ENCODE measurements around the gene PKNOX2. TPM values are rescaled to one million over a fixed set of nuclear protein-coding genes. Genes with fewer than 3 reads are reported as not detected.
A peak's percentile ranks its signal among the peaks of the same experiment; 100 is the strongest.

The PKNOX2 gene
- total and polyA plus RNA-seq, 2 of the 8 experiments (the other 6 are each of a cell fraction or from before 2014, with no cell fraction given) = 2.0 TPM

- Histone ChIP-seq H2BK15ac (ENCODE audit: low read length) (no peak overlapping the region), H2BK120ac (replicated peaks; ENCODE audit: low read depth, low read length) (no peak overlapping the region), H3K27me3 (replicated peaks in 1 of 4; ENCODE audit: control insufficient read depth in 3 of 4, extremely low read depth in 1 of 4, insufficient read depth in 3 of 4, low read length in 3 of 4) (peaks cover 0 to 6% (median 2%) of the 10 kb centered on the region in 4 experiments; a peak in 4 of 7 replicates), H3K79me2 (ENCODE audit: control insufficient read depth in 1 of 2, insufficient read depth in 2 of 2, low read length in 2 of 2) (no peaks in the 10 kb centered on the region), H3K27ac (ENCODE audit: low read depth, low read length) (no peak overlapping the region), H2BK12ac (ENCODE audit: low read depth, low read length) (no peak overlapping the region), H2BK20ac (ENCODE audit: low read length) (no peak overlapping the region), H3K79me1 (ENCODE audit: low read depth, low read length) (no peaks in the 10 kb centered on the region), H3K23me2 (ENCODE audit: low read depth, low read length) (no peaks in the 10 kb centered on the region), H4K91ac (replicated peaks; ENCODE audit: insufficient read length, low read length) (no peak overlapping the region), H4K20me1 (replicated peaks in 1 of 2; ENCODE audit: control insufficient read depth in 1 of 2, insufficient read depth in 2 of 2, low read length in 2 of 2) (no peaks in the 10 kb centered on the region), H3K56ac (replicated peaks; ENCODE audit: insufficient read length, low read depth, low read length) (no peak overlapping the region), H3K36me3 (ENCODE audit: control insufficient read depth in 2 of 4, insufficient read depth in 4 of 4, low read length in 3 of 4) (no peaks in the 10 kb centered on the region), H2AFZ (ENCODE audit: low read length) (peak overlapping the region; percentile 93), H3K4me3 (ENCODE audit: extremely low read depth in 1 of 4, insufficient read depth in 2 of 4, low read depth in 3 of 4, low read length in 4 of 4) (peak overlapping the region in 1 of 4 experiments; percentile 10; a peak in 1 of 8 replicates), H3K4me2 (ENCODE audit: insufficient read depth in 1 of 2, low read depth in 2 of 2, low read length in 2 of 2) (no peak overlapping the region), H4K8ac (ENCODE audit: extremely low read depth, insufficient read depth, low read length) (no peak overlapping the region), H3K4me1 (replicated peaks in 1 of 4; ENCODE audit: control insufficient read depth in 3 of 4, insufficient read depth in 4 of 4, low read length in 3 of 4) (no peaks in the 10 kb centered on the region), H2AK5ac (ENCODE audit: low read depth, low read length) (no peak overlapping the region), H3K9ac (replicated peaks in 1 of 4; ENCODE audit: extremely low read depth in 1 of 4, low read depth in 3 of 4, low read length in 3 of 4) (no peak overlapping the region), H2BK5ac (ENCODE audit: low read depth, low read length) (no peak overlapping the region), H4K5ac (ENCODE audit: insufficient read length, low read depth, low read length) (no peak overlapping the region), H3K18ac (ENCODE audit: extremely low read depth, low read length) (no peak overlapping the region), H3K14ac (ENCODE audit: insufficient read length) (no peak overlapping the region), H3K9me3 (ENCODE audit: insufficient read depth in 2 of 2, low read depth in 1 of 2, low read length in 1 of 2) (peaks cover 0 to 6% of the 10 kb centered on the region in 2 experiments; a peak in 1 of 4 replicates), H3K23ac (ENCODE audit: insufficient read length) (no peak overlapping the region), H3K4ac (replicated peaks; ENCODE audit: insufficient read length, low read depth, low read length) (no peak overlapping the region)
- CTCF ChIA-PET (ENCODE audit: partially characterized antibody) = interaction anchor here (0.6 to 5.2 kb wide), 39 partner anchors 9 to 307 kb away, joined by 3 to 65 read pairs (median 4); partner anchors contain the start of gene TMEM218
- WGBS, 2 experiments (ENCODE audit: extremely low coverage in 1 of 2, insufficient coverage in 1 of 2, insufficient read length in 1 of 2, insufficient replicate concordance in 2 of 2, low coverage in 1 of 2, low lambda C conversion rate in 2 of 2, missing lambda C conversion rate in 1 of 2) = 59% methylated on average over 10 of the region's 10 CpGs; no CpG with 5 or more reads in 1 of the 2 experiments
- POLR2A ChIA-PET (ENCODE audit: partially characterized antibody) = interaction anchor here (0.7 to 1.5 kb wide), 3 partner anchors 12 to 54 kb away, joined by 4 to 5 read pairs (median 4); partner anchors contain the start of gene TMEM218
- DNase-seq (ENCODE audit: low read depth in 1 of 2, low spot score in 2 of 2) (no peak), FAIRE-seq (peak; percentile 96)
- TF ChIP-seq CBX5 (IDR thresholded peaks at IDR 0.05; ENCODE audit: low read depth, low read length) (no peak), SP1 (IDR thresholded peaks at IDR 0.05; ENCODE audit: low read depth, low read length) (peak; percentile 75), KDM4A (IDR thresholded peaks at IDR 0.05; ENCODE audit: low read depth, low read length, severe bottlenecking) (peak; percentile 31), YY1 (IDR thresholded peaks at IDR 0.05; ENCODE audit: low read depth, low read length) (peak; percentile 50; the same call in 1 of the 2 replicates), HDAC6 (IDR thresholded peaks at IDR 0.05; ENCODE audit: low read depth, low read length) (no peak), RXRA (IDR thresholded peaks at IDR 0.05; ENCODE audit: insufficient read depth, low read depth, low read length) (no peak), TAF1 (IDR thresholded peaks at IDR 0.05; ENCODE audit: low read depth, low read length) (0 out of 2 replicates have a peak, but pooled peaks have one; percentile 20), SIX5 (IDR thresholded peaks at IDR 0.05; ENCODE audit: low read depth, low read length) (no peak), EZH2 (IDR thresholded peaks at IDR 0.05; ENCODE audit: low read depth, low read length, severe bottlenecking) (no peak)
- TF ChIP-seq, protein P1, sequence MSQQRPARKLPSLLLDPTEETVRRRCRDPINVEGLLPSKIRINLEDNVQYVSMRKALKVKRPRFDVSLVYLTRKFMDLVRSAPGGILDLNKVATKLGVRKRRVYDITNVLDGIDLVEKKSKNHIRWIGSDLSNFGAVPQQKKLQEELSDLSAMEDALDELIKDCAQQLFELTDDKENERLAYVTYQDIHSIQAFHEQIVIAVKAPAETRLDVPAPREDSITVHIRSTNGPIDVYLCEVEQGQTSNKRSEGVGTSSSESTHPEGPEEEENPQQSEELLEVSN (IDR thresholded peaks at IDR 0.05) = no peak
These were observed 40.5 kb upstream of the PKNOX2 start for GRCh38 chr11:125123947-125124617.

All from H1 (cell line).